Spleen (tissue), 7 donors: ENCODE measurements around the gene CDHR2.

Experiments used
- CTCF ChIP-seq, 11 experiments: fragments of 200-600 bp in 7 of 11; fragments of 450-650 bp in 4 of 11; sonication (generic) in 4 of 11; IDR thresholded peaks in 8 of 11; conservative IDR thresholded peaks in 3 of 11; 1 replicate in 7 of 11; 2 replicates in 4 of 11; pipeline versions ENCODE4 v1.4.0 to v1.8.0; 2016 to 2021; ENCODE audit warnings: antibody characterized with exemption in 11 of 11, inconsistent platforms in 4 of 11, mild to moderate bottlenecking in 1 of 11
- POLR2A ChIP-seq, 3 donors: fragments of 450-650 bp; IDR thresholded peaks; one replicate each; pipeline ENCODE4 v1.5.1; 2017; ENCODE audit warnings: antibody characterized with exemption in 3 of 3, mild to moderate bottlenecking in 1 of 3
- POLR2AphosphoS5 ChIP-seq, 3 donors: sonication (generic); formaldehyde crosslinking; IDR thresholded peaks; one replicate each; pipeline ENCODE4 v1.5.1; 2017; ENCODE audit warnings: antibody characterized with exemption in 3 of 3
- donor health status: DM: no; HTN: no; CAD: no; lungs with moderate emphysema.
- donor health status: DM: no; HTN: no; CAD: no.
- donor health status: DM: no; HTN: no; CAD: no.

GRCh38 chr5:176538230-176538988, 10.7 kb upstream of the CDHR2 start:
- TF ChIP-seq POLR2A (IDR thresholded peaks at IDR 0.05), result no peak
- no peak for TF ChIP-seq CTCF (IDR thresholded peaks at IDR 0.05 in 8 of 11, conservative IDR thresholded peaks at IDR 0.05 in 3 of 11)
- no peak for TF ChIP-seq POLR2AphosphoS5 (IDR thresholded peaks at IDR 0.05)
